Activated CD4-positive, alpha-beta T cell treated with anti-CD3 and anti-CD28 coated beads, Interleukin-10, Interleukin-2, amounts not matched to agents 100 ng/mL and 50 ng/mL, durations not matched to agents 16 hours and 8 hours (primary cell): ENCODE results near the gene ENAM.
"Not testable (repeated sequence)": the region's sequence is repeated elsewhere in the genome, so short reads cannot be mapped to it uniquely, and the experiment has no call there.

Source experiments
- DNase-seq: peaks from one replicate; pipeline ENCODE4 v3.0.0-alpha.2; 2020

The ENAM gene

DNA sequence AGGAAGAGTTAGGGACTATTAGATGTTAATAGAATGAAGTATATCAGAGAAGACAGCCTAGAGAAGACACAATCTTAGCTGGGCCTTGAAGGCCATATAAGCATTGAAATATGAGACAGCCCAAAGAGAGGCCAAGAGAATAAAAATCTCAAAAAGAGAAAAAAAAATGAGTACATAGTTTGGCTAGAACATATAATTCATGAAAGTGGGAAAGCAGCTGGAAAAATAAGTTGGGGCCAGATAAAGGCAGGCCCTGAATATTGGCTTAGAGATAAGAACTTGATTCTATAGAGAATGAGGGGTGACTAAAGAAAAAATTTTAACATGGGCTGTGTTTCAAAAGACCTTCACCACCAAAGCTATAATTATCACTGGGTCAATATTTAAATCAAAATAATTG, 52.4 kb downstream of the ENAM start:
- no peak for DNase-seq

DNA sequence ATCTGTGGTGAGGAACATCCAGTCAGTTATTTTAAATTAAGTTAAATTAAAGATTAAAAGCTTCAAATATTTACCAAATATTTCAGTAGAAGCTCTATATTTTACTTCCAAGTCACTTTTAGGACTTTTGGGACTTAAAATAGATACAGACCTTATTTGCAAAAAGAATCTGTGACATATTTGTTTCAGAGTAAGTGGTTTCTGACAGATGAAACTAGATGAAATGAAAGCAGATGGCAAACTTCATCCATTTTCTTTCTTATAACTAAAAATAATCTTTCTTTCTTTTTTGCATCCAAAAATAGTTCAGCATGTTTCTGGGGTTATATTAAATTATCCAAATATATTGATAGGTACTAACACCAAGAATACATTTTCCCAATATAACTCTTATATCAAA, 53.2 kb downstream of the ENAM start:
- no peak for DNase-seq

DNA sequence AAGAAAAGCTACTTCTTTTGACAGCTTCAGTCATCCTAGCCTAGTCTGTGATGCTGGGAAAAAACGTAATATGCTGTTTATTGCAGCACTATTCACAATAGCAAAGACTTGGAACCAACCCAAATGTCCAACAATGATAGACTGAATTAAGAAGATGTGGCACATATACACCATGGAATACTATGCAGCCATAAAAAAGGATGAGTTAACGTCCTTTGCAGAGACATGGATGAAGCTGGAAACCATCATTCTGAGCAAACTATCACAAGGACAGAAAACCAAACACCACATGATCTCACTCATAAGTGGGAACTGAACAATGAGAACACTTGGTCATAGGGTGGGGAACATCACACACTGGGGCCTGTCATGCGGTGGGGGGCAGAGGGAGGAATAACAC, 53.6 kb downstream of the ENAM start:
- not testable (repeated sequence) for DNase-seq

DNA sequence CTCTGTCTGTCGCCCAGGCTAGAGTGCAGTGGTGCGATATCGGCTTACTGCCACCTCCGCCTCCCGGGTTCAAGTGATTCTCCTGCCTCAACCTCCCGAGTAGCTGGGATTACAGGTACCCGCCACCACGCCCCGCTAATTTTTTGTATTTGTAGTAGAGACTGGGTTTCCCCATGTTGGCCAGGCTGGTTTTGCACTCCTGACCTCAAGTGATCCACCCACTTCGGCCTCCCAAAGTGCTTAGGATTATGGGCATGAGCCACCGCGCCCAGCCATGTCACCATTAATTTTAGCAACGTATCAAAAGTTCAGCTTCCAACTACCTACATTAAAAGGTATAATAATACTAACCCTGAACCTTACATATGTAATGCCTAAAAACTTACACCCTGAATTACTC, 58.8 kb downstream of the ENAM start:
- DNase-seq, result peak; percentile 19

DNA sequence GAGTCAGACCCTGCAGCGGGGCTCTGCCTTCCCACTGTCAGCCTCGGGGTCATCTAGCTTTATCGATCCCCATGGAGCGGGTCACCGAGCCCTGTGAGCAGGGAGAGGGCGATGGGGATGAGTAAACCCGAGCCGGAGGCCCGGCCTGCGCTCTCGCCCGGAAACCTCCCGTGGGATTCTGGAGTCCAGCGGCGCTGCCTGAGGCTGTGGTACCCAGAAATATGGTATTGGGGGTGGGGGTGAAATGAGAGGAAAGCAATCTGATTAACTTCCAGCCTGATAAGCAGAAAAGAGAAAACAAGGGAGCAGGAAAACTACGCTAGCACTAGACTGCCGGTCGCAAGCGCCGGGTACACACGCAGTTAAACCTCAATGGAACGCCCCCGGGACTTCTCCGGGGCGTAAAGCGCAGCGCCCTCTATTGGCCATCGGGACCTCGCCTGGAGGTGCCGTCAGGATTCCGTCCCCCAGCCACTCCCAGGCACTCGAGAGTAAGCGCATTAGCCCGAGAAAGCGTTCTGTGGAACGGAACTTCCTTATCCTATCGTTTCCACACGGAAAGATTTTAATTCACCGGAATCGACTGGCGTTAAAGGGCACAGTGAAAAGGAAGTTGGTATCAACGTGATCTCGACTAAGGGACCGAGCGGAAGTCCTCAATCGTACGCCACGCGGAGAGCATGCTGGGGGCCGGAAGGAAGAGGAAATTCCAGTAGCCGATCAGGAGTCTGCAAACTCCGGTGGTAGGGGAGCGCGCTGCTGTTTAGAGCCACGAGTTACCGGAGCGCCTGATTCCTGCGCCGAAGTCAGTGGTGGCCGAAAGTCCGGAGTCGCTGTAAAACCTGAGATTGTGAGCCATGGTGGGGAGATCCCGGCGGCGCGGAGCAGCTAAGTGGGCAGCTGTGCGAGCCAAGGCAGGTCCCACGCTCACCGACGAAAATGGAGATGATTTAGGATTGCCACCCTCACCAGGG, 59.6 kb downstream of the ENAM start, which contains the start of gene UTP3:
Gene UTP3 (plus strand): TSS at position 712 of the 974 bp plus-strand sequence. CDS start 146 bp downstream, at position 858.
- DNase-seq, result peak; percentile 95

DNA sequence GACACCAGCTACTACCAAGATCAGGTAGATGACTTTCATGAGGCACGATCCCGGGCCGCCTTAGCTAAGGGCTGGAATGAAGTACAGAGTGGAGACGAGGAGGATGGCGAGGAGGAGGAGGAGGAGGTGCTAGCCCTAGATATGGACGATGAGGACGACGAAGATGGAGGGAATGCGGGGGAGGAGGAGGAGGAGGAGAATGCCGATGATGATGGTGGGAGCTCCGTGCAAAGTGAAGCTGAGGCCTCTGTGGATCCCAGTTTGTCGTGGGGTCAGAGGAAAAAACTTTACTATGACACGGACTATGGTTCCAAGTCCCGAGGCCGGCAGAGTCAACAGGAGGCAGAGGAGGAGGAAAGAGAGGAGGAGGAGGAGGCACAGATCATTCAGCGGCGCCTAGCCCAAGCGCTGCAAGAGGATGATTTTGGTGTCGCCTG, 60.3 kb downstream of the ENAM start:
- peak; percentile 4 for DNase-seq

DNA sequence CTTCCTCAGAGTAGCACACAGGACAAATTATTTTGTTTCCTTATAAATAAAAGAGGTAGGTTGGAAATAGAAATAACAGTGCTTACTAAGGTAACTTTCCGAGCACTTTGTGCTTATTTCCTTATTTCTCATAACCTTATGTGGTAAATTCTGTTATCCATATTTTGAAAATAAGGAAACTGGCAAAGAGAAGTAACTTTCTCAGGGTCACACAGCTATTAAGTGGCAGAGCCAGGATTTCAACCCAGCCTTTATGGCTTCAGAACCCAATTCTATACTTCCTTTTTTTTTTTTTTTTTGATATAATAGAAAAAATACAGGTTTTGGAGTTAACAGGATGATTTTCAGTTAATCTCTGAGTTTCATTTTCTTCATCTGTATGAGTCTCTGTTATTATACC, 63.1 kb downstream of the ENAM start:
- DNase-seq, result no peak

DNA sequence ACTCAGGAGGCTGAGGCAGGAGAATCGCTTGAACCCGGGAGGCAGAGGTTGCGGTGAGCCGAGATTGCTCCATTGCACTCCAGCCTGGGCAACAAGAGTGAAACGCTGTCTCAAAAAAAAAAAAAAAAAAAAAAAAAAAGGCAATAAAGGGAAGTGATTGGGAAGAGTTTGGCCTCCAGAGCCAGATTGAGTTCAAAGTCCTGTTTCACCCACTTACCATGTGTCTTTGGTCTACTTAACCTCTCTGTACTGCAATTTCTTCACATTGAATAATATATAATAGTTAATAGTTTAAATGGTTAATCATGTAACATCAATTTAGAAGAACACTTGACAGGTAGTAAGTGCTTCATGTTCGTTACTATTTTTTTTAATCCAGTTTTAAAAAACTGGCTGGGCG, 66.1 kb downstream of the ENAM start:
- DNase-seq, result not testable (repeated sequence)
